ENCODE results near the gene DPYD.

Gene DPYD

GRCh38 chr1:97338347-97338746 is 582.5 kb downstream of the DPYD start:
- Histone ChIP-seq H3K27me3 (ENCODE audit: insufficient read depth, insufficient read length) (no peaks in the 10 kb centered on the region), H3K4me3 (ENCODE audit: insufficient read length, low read depth) (no peak overlapping the region), H3K9ac (ENCODE audit: insufficient read length, low read depth) (no peak overlapping the region), H3K36me3 (ENCODE audit: insufficient read depth, insufficient read length, low read length) (no peaks in the 10 kb centered on the region), H3K4me1 (ENCODE audit: insufficient read depth, insufficient read length) (no peaks in the 10 kb centered on the region), H3K9me3 (ENCODE audit: insufficient read depth, low read length) (no peaks in the 10 kb centered on the region)
- no peak for DNase-seq (ENCODE audit: low read depth, low spot score)
- TF ChIP-seq ZNF274 (IDR thresholded peaks at IDR 0.05; ENCODE audit: low read depth, low read length) (no peak), SUZ12 (IDR thresholded peaks at IDR 0.05; ENCODE audit: extremely low read depth, insufficient read depth, insufficient read length) (no peak)

- H3K27me3 ChIP-seq (ENCODE audit: insufficient read depth, insufficient read length) = no peaks in the 10 kb centered on the region
- H3K4me1 ChIP-seq (ENCODE audit: insufficient read depth, insufficient read length) = no peaks in the 10 kb centered on the region
- TF ChIP-seq SUZ12 (IDR thresholded peaks at IDR 0.05; ENCODE audit: extremely low read depth, insufficient read depth, insufficient read length) (no peak), ZNF274 (IDR thresholded peaks at IDR 0.05; ENCODE audit: low read depth, low read length) (no peak), YY1 (IDR thresholded peaks at IDR 0.05; ENCODE audit: insufficient read depth, insufficient read length) (no peak)
- H3K9ac ChIP-seq (ENCODE audit: insufficient read length, low read depth) = no peak overlapping the region
- H3K4me3 ChIP-seq (ENCODE audit: insufficient read length, low read depth) = no peak overlapping the region
- H3K9me3 ChIP-seq (ENCODE audit: insufficient read depth, low read length) = no peaks in the 10 kb centered on the region
- H3K36me3 ChIP-seq (ENCODE audit: insufficient read depth, insufficient read length, low read length) = no peaks in the 10 kb centered on the region
- no peak for DNase-seq (ENCODE audit: low read depth, low spot score)
These were observed 583.4 kb downstream of the DPYD start for GRCh38 chr1:97337250-97338030.

GRCh38 chr1:97334454-97334853 is 586.4 kb downstream of the DPYD start:
- H3K4me1 ChIP-seq (ENCODE audit: insufficient read depth, insufficient read length) = no peaks in the 10 kb centered on the region
- no peak for DNase-seq (ENCODE audit: low read depth, low spot score)
- no peak overlapping the region for H3K4me3 ChIP-seq (ENCODE audit: insufficient read length, low read depth)
- no peaks in the 10 kb centered on the region for H3K36me3 ChIP-seq (ENCODE audit: insufficient read depth, insufficient read length, low read length)
- H3K9ac ChIP-seq (ENCODE audit: insufficient read length, low read depth) = no peak overlapping the region
- no peak for TF ChIP-seq YY1 (IDR thresholded peaks at IDR 0.05; ENCODE audit: insufficient read depth, insufficient read length)
- H3K27me3 ChIP-seq (ENCODE audit: insufficient read depth, insufficient read length) = no peaks in the 10 kb centered on the region
- no peaks in the 10 kb centered on the region for H3K9me3 ChIP-seq (ENCODE audit: insufficient read depth, low read length)

DNA sequence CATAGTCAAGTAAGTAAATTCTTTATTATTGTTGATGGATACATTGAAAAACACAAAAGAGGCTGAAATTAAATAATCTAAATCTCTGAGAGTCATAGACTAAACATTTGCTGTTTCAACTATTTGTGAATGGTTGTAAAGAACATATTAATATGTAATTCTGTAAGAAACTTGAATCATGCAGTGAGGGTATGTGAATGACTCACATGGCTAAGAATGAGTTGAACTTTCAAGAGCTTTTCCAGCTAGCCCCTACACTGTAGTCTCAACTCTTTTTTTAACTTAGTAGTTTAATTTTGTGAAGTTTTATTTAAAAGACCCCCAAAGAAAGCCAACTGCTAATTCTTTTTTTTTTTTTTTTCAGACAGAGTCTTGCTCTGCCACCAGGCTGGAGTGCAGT is 588.1 kb downstream of the DPYD start:
- DNase-seq (ENCODE audit: low read depth, low spot score) = no peak
- no peaks in the 10 kb centered on the region for H3K36me3 ChIP-seq (ENCODE audit: insufficient read depth, insufficient read length, low read length)
- no peaks in the 10 kb centered on the region for H3K4me1 ChIP-seq (ENCODE audit: insufficient read depth, insufficient read length)
- H3K9ac ChIP-seq (ENCODE audit: insufficient read length, low read depth) = no peak overlapping the region
- no peaks in the 10 kb centered on the region for H3K9me3 ChIP-seq (ENCODE audit: insufficient read depth, low read length)
- TF ChIP-seq YY1 (IDR thresholded peaks at IDR 0.05; ENCODE audit: insufficient read depth, insufficient read length) (no peak), SUZ12 (IDR thresholded peaks at IDR 0.05; ENCODE audit: extremely low read depth, insufficient read depth, insufficient read length) (no peak), ZNF274 (IDR thresholded peaks at IDR 0.05; ENCODE audit: low read depth, low read length) (no peak)
- no peak overlapping the region for H3K4me3 ChIP-seq (ENCODE audit: insufficient read length, low read depth)
- H3K27me3 ChIP-seq (ENCODE audit: insufficient read depth, insufficient read length) = no peaks in the 10 kb centered on the region

- no peaks in the 10 kb centered on the region for H3K36me3 ChIP-seq (ENCODE audit: insufficient read depth, insufficient read length, low read length)
These were observed 589.7 kb downstream of the DPYD start for GRCh38 chr1:97331165-97331564.

GRCh38 chr1:97314685-97315084 is 606.1 kb downstream of the DPYD start:
- Histone ChIP-seq H3K36me3 (ENCODE audit: insufficient read depth, insufficient read length, low read length) (no peaks in the 10 kb centered on the region), H3K9ac (ENCODE audit: insufficient read length, low read depth) (no peak overlapping the region)
- no peak for DNase-seq (ENCODE audit: low read depth, low spot score)

More at GRCh38 chr1:97331165-97331564, 589.7 kb downstream of the DPYD start:
- no peaks in the 10 kb centered on the region for H3K9me3 ChIP-seq (ENCODE audit: insufficient read depth, low read length)
- TF ChIP-seq SUZ12 (IDR thresholded peaks at IDR 0.05; ENCODE audit: extremely low read depth, insufficient read depth, insufficient read length) (no peak), ZNF274 (IDR thresholded peaks at IDR 0.05; ENCODE audit: low read depth, low read length) (no peak), YY1 (IDR thresholded peaks at IDR 0.05; ENCODE audit: insufficient read depth, insufficient read length) (no peak)
- H3K4me3 ChIP-seq (ENCODE audit: insufficient read length, low read depth) = no peak overlapping the region
- no peaks in the 10 kb centered on the region for H3K4me1 ChIP-seq (ENCODE audit: insufficient read depth, insufficient read length)
- no peak overlapping the region for H3K9ac ChIP-seq (ENCODE audit: insufficient read length, low read depth)
- DNase-seq (ENCODE audit: low read depth, low spot score) = no peak
- no peaks in the 10 kb centered on the region for H3K27me3 ChIP-seq (ENCODE audit: insufficient read depth, insufficient read length)

GRCh38 chr1:97308131-97308530 is 612.7 kb downstream of the DPYD start:
- H3K27me3 ChIP-seq (ENCODE audit: insufficient read depth, insufficient read length) = no peaks in the 10 kb centered on the region
- no peak overlapping the region for H3K4me3 ChIP-seq (ENCODE audit: insufficient read length, low read depth)
- no peak for TF ChIP-seq YY1 (IDR thresholded peaks at IDR 0.05; ENCODE audit: insufficient read depth, insufficient read length)
- no peak for TF ChIP-seq ZNF274 (IDR thresholded peaks at IDR 0.05; ENCODE audit: low read depth, low read length)
- TF ChIP-seq SUZ12 (IDR thresholded peaks at IDR 0.05; ENCODE audit: extremely low read depth, insufficient read depth, insufficient read length) = no peak
- H3K9me3 ChIP-seq (ENCODE audit: insufficient read depth, low read length) = no peaks in the 10 kb centered on the region
- no peaks in the 10 kb centered on the region for H3K4me1 ChIP-seq (ENCODE audit: insufficient read depth, insufficient read length)
- no peak for DNase-seq (ENCODE audit: low read depth, low spot score)
- H3K36me3 ChIP-seq (ENCODE audit: insufficient read depth, insufficient read length, low read length) = no peaks in the 10 kb centered on the region
- no peak overlapping the region for H3K9ac ChIP-seq (ENCODE audit: insufficient read length, low read depth)

More at GRCh38 chr1:97314685-97315084, 606.1 kb downstream of the DPYD start:
- no peaks in the 10 kb centered on the region for H3K27me3 ChIP-seq (ENCODE audit: insufficient read depth, insufficient read length)
- H3K4me1 ChIP-seq (ENCODE audit: insufficient read depth, insufficient read length) = no peaks in the 10 kb centered on the region
- no peaks in the 10 kb centered on the region for H3K9me3 ChIP-seq (ENCODE audit: insufficient read depth, low read length)
- no peak overlapping the region for H3K4me3 ChIP-seq (ENCODE audit: insufficient read length, low read depth)
- TF ChIP-seq ZNF274 (IDR thresholded peaks at IDR 0.05; ENCODE audit: low read depth, low read length) = no peak
- TF ChIP-seq SUZ12 (IDR thresholded peaks at IDR 0.05; ENCODE audit: extremely low read depth, insufficient read depth, insufficient read length) = no peak
- no peak for TF ChIP-seq YY1 (IDR thresholded peaks at IDR 0.05; ENCODE audit: insufficient read depth, insufficient read length)
